Hepatocyte (in vitro differentiated cells): ENCODE measurements around the gene NAV2. TPM values are rescaled to one million over a fixed set of nuclear protein-coding genes. Genes with fewer than 3 reads are reported as not detected.

ENCODE experiments used
- DNase-seq: peaks from one replicate; pipeline ENCODE4 v3.0.0-alpha.2; 2016; ENCODE audit warnings: low spot score
- H2AFZ ChIP-seq: fragments of 200-600 bp; sonication (generic); 2 replicates; pipeline ENCODE4 v1.6.0; 2016; ENCODE audit warnings: antibody characterized with exemption, mild to moderate bottlenecking
- H3K27ac ChIP-seq: fragments of 200-600 bp; sonication (generic); 2 replicates; pipeline ENCODE4 v1.5.1; 2016; ENCODE audit warnings: mild to moderate bottlenecking
- H3K27me3 ChIP-seq: fragments of 200-600 bp; sonication (generic); 2 replicates; pipeline ENCODE4 v1.6.1; 2016
- H3K36me3 ChIP-seq: fragments of 200-600 bp; sonication (generic); replicated peaks from 2 replicates; pipeline ENCODE4 v1.5.1; 2016; ENCODE audit warnings: low read depth; ENCODE audit not compliant: insufficient read depth
- H3K4me1 ChIP-seq: fragments of 200-600 bp; sonication (generic); 2 replicates; pipeline ENCODE4 v1.5.1; 2016; ENCODE audit warnings: mild to moderate bottlenecking, moderate library complexity; ENCODE audit not compliant: insufficient read depth
- H3K4me2 ChIP-seq: fragments of 200-600 bp; sonication (generic); 2 replicates; pipeline ENCODE4 v1.6.0; 2016
- H3K4me3 ChIP-seq: fragments of 200-600 bp; sonication (generic); 2 replicates; pipeline ENCODE4 v1.5.1; 2016; ENCODE audit warnings: mild to moderate bottlenecking
- H3K79me2 ChIP-seq: fragments of 200-600 bp; sonication (generic); 2 replicates; pipeline ENCODE4 v1.6.0; 2017; ENCODE audit warnings: mild to moderate bottlenecking
- H3K9me2 ChIP-seq: fragments of 200-600 bp; sonication (generic); replicated peaks from 2 replicates; pipeline ENCODE4 v1.6.0; 2017; ENCODE audit warnings: mild to moderate bottlenecking; ENCODE audit not compliant: insufficient read depth
- H3K9me3 ChIP-seq: fragments of 200-600 bp; sonication (generic); 2 replicates; pipeline ENCODE4 v1.5.1; 2016; ENCODE audit warnings: low read depth, mild to moderate bottlenecking
- H4K20me1 ChIP-seq: fragments of 200-600 bp; sonication (generic); 2 replicates; pipeline ENCODE4 v1.6.0; 2016; ENCODE audit warnings: mild to moderate bottlenecking; ENCODE audit not compliant: insufficient read depth, poor library complexity, severe bottlenecking
- EZH2 ChIP-seq: fragments of 200-600 bp; sonication (generic); IDR thresholded peaks from 2 replicates; pipeline ENCODE4 v1.6.1; 2016; ENCODE audit warnings: antibody characterized with exemption, mild to moderate bottlenecking, borderline replicate concordance
- EZH2phosphoT487 ChIP-seq: fragments of 200-600 bp; sonication (generic); IDR thresholded peaks from one replicate; pipeline ENCODE4 v1.6.1; 2018; ENCODE audit warnings: antibody characterized with exemption, mild to moderate bottlenecking, low read depth, moderate library complexity; ENCODE audit not compliant: unreplicated experiment, severe bottlenecking
- WGBS: methylation state at CpG from one replicate; pipeline ENCODE4 v1.1.6; 2016; ENCODE audit warnings: low lambda C conversion rate; ENCODE audit errors: missing lambda C conversion rate; 5-methylcytosine and 5-hydroxymethylcytosine counted together
- polyA plus RNA-seq: library from polyadenylated mRNA; unstranded; fragments of >200 nt; fragmentation: Nextera tagmentation; extraction: Ambion mirVana; gene quantifications from 2 replicates; pipeline ENCODE4 v1.2.1, GENCODE V29; 2016
- total RNA-seq: library from RNA; depleted of rRNA; stranded (reverse); fragments of >200 nt; gene quantifications from 2 replicates; pipeline ENCODE4 v1.2.3, GENCODE V29; 2014
- TF ChIP-seq, protein P1 (sequence below): fragments of 200-600 bp; sonication (generic); IDR thresholded peaks from 2 replicates; pipeline ENCODE4 v1.5.1; 2016; ENCODE audit warnings: antibody characterized with exemption, mild to moderate bottlenecking; ENCODE audit not compliant: poor library complexity

NAV2 gene
- total and polyA plus RNA-seq, 2 experiments from 2014 or later = 23.7 to 30.8 TPM

DNA sequence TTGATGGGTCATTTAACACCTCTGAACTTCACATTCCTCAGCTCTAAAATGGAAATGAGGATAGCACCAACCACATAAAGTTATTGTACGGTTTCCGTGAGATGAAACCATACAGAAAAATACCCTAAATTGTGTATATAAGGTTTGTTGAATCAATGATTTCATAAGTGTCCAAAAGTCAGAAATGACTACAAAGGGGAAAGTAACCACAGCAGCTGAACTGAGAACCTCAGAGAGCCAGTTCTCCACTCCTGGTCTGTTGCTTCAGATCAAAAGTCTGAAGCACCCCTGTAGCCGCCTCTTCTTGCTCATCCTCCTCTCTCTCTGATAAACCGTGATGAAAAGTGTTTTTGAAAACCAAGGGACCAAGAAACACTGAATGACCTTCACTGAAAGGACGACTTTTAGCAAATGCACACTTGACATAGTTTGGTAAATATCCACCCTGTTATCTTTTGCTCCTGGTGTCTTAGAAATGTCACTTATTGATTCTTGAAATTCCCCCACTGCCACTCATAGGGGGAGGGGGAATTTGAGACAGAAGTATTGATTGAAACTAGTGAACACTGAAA lies 194.5 kb downstream of the NAV2 start:
- 68% methylated on average over 5 of the region's 5 CpGs for WGBS
- H3K27ac ChIP-seq = no peak overlapping the region
- TF ChIP-seq EZH2phosphoT487 = no peak
- TF ChIP-seq, protein P1, sequence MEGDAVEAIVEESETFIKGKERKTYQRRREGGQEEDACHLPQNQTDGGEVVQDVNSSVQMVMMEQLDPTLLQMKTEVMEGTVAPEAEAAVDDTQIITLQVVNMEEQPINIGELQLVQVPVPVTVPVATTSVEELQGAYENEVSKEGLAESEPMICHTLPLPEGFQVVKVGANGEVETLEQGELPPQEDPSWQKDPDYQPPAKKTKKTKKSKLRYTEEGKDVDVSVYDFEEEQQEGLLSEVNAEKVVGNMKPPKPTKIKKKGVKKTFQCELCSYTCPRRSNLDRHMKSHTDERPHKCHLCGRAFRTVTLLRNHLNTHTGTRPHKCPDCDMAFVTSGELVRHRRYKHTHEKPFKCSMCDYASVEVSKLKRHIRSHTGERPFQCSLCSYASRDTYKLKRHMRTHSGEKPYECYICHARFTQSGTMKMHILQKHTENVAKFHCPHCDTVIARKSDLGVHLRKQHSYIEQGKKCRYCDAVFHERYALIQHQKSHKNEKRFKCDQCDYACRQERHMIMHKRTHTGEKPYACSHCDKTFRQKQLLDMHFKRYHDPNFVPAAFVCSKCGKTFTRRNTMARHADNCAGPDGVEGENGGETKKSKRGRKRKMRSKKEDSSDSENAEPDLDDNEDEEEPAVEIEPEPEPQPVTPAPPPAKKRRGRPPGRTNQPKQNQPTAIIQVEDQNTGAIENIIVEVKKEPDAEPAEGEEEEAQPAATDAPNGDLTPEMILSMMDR = no peak
- TF ChIP-seq EZH2 = no peak
- no peaks in the 10 kb centered on the region for H3K9me2 ChIP-seq
- no peaks in the 10 kb centered on the region for H3K36me3 ChIP-seq
- no peak overlapping the region for H2AFZ ChIP-seq
- DNase-seq = no peak
- H3K27me3 ChIP-seq = no peaks in the 10 kb centered on the region
- H3K4me3 ChIP-seq = no peak overlapping the region
- H3K4me2 ChIP-seq = no peak overlapping the region
- H3K9me3 ChIP-seq = no peaks in the 10 kb centered on the region
- no peaks in the 10 kb centered on the region for H4K20me1 ChIP-seq
- peaks cover 3% of the 10 kb centered on the region for H3K79me2 ChIP-seq
- peaks cover 15% of the 10 kb centered on the region for H3K4me1 ChIP-seq

DNA sequence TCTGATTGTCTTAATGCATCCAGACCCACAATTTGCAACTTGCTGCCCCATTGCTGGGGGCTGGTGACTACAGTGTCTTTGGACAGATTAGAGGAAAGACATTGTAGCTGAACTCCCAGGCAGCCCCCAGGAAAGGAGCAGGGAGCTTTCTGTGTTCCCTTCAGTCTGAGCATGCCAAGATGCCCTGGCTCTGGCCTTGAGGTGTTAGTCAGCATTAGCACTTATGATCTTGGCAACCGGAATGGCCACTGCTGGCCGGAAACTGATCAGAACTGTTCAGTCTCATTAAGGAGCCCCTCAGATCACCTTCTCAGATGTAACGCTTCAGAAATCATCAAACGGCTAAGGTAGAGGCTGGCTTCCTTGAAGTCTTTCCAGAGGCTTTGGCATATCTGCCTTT lies 195.2 kb downstream of the NAV2 start:
- peaks cover 3% of the 10 kb centered on the region for H3K79me2 ChIP-seq
- no peak for DNase-seq

DNA sequence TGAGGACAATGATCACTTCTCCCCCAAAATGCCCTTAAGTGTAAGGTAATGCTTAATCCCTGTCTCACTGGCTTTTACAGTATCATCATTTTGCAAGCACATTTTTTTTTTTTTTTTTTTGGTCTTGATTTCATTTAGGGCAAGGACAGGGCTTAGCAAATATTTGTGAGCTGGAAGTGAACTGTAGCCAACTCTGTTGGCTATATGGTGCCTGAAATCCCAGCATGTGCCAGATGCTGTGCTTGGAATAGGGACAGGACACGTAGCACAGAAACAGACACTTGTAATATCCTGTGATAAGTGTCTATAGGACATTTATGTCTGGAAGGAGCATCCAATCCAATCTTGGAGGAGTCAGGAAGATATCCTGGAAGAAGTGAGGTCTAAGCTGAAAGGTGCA lies 198.3 kb downstream of the NAV2 start:
- Histone ChIP-seq H3K9me2 (no peaks in the 10 kb centered on the region), H3K27me3 (no peaks in the 10 kb centered on the region), H3K4me1 (peaks cover 37% of the 10 kb centered on the region), H3K4me3 (no peak overlapping the region), H3K79me2 (no peaks in the 10 kb centered on the region), H3K9me3 (no peaks in the 10 kb centered on the region), H3K27ac (no peak overlapping the region), H4K20me1 (no peaks in the 10 kb centered on the region), H2AFZ (no peak overlapping the region), H3K36me3 (no peaks in the 10 kb centered on the region), H3K4me2 (no peak overlapping the region)
- DNase-seq = no peak
- no peak for TF ChIP-seq EZH2phosphoT487
- TF ChIP-seq, protein P1 = no peak
- no peak for TF ChIP-seq EZH2
- 80% methylated on average over 1 of the region's 1 CpG for WGBS

More for the DNA sequence above, 195.2 kb downstream of the NAV2 start:
- Histone ChIP-seq H3K9me2 (no peaks in the 10 kb centered on the region), H3K27ac (no peak overlapping the region), H4K20me1 (no peaks in the 10 kb centered on the region), H3K4me2 (no peak overlapping the region), H3K4me1 (peaks cover 22% of the 10 kb centered on the region), H3K36me3 (no peaks in the 10 kb centered on the region), H3K4me3 (no peak overlapping the region), H2AFZ (no peak overlapping the region), H3K27me3 (no peaks in the 10 kb centered on the region), H3K9me3 (no peaks in the 10 kb centered on the region)
- 53% methylated on average over 4 of the region's 4 CpGs for WGBS
- TF ChIP-seq, protein P1 = no peak
- TF ChIP-seq EZH2phosphoT487 = no peak
- TF ChIP-seq EZH2 = no peak
